Neural cell (in vitro differentiated cells): Measurements from ENCODE around the gene KPNA4.

Experiments
- EP300 ChIP-seq: fragments of 450-650 bp; conservative IDR thresholded peaks from 2 replicates; pipeline ENCODE4 v1.6.1; 2014; ENCODE audit warnings: antibody characterized with exemption, mild to moderate bottlenecking, moderate library complexity; ENCODE audit not compliant: poor library complexity, severe bottlenecking
- POLR2AphosphoS5 ChIP-seq: IDR thresholded peaks from 2 replicates; pipeline ENCODE4 v1.6.1; 2012
- TF ChIP-seq, protein P1 (sequence below): fragments of 450-650 bp; IDR thresholded peaks from 2 replicates; pipeline ENCODE4 v1.5.1; 2014; ENCODE audit warnings: antibody characterized with exemption, mild to moderate bottlenecking, moderate library complexity; ENCODE audit not compliant: poor library complexity, severe bottlenecking

DNA sequence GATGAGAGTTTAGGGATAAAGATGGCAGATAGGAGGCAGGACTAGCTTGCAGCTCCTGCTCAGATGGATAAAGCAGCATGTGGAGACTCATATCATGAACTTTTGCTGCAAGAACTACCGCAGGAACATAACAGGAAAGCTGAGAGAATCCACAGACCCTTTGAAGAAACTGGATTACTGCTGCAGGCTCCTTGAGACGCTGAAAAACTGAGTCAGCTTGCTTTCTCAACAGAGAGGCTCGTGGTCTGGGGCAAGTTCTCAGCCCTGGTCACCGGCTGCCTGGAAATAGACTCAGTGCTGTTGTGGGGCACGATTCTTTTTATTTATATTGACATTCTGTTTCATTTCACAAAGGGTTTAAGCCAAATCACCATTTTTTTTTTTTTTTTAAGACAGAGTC is 87.0 kb downstream of the KPNA4 start:
- TF ChIP-seq EP300 (no peak), POLR2AphosphoS5 (no peak)
- TF ChIP-seq, protein P1, sequence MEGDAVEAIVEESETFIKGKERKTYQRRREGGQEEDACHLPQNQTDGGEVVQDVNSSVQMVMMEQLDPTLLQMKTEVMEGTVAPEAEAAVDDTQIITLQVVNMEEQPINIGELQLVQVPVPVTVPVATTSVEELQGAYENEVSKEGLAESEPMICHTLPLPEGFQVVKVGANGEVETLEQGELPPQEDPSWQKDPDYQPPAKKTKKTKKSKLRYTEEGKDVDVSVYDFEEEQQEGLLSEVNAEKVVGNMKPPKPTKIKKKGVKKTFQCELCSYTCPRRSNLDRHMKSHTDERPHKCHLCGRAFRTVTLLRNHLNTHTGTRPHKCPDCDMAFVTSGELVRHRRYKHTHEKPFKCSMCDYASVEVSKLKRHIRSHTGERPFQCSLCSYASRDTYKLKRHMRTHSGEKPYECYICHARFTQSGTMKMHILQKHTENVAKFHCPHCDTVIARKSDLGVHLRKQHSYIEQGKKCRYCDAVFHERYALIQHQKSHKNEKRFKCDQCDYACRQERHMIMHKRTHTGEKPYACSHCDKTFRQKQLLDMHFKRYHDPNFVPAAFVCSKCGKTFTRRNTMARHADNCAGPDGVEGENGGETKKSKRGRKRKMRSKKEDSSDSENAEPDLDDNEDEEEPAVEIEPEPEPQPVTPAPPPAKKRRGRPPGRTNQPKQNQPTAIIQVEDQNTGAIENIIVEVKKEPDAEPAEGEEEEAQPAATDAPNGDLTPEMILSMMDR = no peak
